ENCODE results near the gene CPED1. TPM values are rescaled to one million over a fixed set of nuclear protein-coding genes. Genes with fewer than 3 reads are reported as not detected.
A peak's percentile ranks its signal among the peaks of the same experiment; 100 is the strongest.

Gene CPED1
- total and polyA plus RNA-seq, 2 donors (not counting 1 experiment from before 2014, with no cell fraction given), result 70.2 to 196 TPM

DNA sequence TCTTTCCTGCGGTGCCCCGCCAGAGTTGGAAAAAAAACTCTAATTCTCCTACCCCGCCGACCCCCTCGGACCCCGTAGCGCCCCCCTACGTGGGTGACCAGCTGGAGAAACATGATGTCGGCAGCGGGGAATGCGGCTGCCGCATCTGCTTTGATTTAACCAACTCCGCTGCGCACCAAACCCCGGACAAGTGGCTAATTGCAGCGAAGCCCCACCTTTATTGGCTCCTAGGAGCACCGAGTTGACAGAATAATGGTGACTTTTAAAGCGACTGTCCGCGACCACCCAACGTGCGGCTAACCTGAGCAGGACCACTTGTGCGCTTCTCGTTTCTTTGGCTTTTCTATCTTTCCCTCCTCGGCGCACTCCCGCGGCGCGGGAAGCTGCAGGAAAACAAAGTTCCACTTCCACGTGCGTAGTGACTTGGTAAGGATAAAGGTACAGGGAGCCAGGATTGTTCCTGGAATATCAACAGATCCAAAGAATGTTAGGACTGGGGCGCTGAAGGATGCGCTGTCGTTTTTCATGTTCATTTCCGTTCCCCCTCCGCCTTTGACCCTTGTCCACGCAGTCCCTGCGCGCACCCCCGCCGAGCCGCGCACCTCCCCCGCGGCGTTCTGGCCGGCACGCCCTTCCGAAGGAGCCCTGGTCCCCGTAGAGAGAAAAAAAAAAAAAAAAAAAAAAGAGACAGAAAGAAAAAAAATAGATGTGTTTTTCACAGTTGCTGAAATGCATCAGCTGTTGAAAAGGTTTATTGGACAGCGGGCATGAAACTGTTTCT lies 341.7 kb downstream of the CPED1 start:
- peak overlapping the region; percentile 65 to 74 (median 70) for H3K4me3 ChIP-seq (replicated peaks in 1 of 4; ENCODE audit: control extremely low read depth in 1 of 4, insufficient read depth in 1 of 4, low read depth in 3 of 4, low read length in 4 of 4)
- TF ChIP-seq, protein P1, sequence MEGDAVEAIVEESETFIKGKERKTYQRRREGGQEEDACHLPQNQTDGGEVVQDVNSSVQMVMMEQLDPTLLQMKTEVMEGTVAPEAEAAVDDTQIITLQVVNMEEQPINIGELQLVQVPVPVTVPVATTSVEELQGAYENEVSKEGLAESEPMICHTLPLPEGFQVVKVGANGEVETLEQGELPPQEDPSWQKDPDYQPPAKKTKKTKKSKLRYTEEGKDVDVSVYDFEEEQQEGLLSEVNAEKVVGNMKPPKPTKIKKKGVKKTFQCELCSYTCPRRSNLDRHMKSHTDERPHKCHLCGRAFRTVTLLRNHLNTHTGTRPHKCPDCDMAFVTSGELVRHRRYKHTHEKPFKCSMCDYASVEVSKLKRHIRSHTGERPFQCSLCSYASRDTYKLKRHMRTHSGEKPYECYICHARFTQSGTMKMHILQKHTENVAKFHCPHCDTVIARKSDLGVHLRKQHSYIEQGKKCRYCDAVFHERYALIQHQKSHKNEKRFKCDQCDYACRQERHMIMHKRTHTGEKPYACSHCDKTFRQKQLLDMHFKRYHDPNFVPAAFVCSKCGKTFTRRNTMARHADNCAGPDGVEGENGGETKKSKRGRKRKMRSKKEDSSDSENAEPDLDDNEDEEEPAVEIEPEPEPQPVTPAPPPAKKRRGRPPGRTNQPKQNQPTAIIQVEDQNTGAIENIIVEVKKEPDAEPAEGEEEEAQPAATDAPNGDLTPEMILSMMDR (conservative IDR thresholded peaks at IDR 0.05 in 1 of 2, IDR thresholded peaks at IDR 0.05 in 1 of 2; ENCODE audit: low read depth in 1 of 2, low read length in 2 of 2), result peak in 1 of 2 donors; percentile 1
- TF ChIP-seq EZH2 (IDR thresholded peaks at IDR 0.05; ENCODE audit: low read length, missing control alignments), result peak; percentile 60
- no peak overlapping the region for H3K9ac ChIP-seq (ENCODE audit: insufficient read depth, low read length)
- no peaks in the 10 kb centered on the region for H3K79me2 ChIP-seq (ENCODE audit: control insufficient read depth, insufficient read depth, low read length)
- no peak overlapping the region for H3K27ac ChIP-seq (ENCODE audit: insufficient read depth, low read length)
- peak overlapping the region; percentile 93 for H3K4me2 ChIP-seq (ENCODE audit: extremely low read depth, insufficient read depth, low read length)
- peak overlapping the region; percentile 89 for H2AFZ ChIP-seq (ENCODE audit: low read length)
- peaks cover 17% of the 10 kb centered on the region for H3K27me3 ChIP-seq (ENCODE audit: control insufficient read depth, insufficient read depth, low read length)
- H3K36me3 ChIP-seq (ENCODE audit: control insufficient read depth, insufficient read depth, low read length), result no peaks in the 10 kb centered on the region
- no peaks in the 10 kb centered on the region for H3K9me3 ChIP-seq (ENCODE audit: control insufficient read depth, insufficient read depth, low read depth, low read length)
- no peak for DNase-seq (ENCODE audit: low read depth in 2 of 2)
- H4K20me1 ChIP-seq (ENCODE audit: control insufficient read depth, extremely low read depth, insufficient read depth, low read length), result no peaks in the 10 kb centered on the region
- H3K4me1 ChIP-seq (ENCODE audit: control insufficient read depth, extremely low read depth, insufficient read depth, low read length), result peaks cover 6% of the 10 kb centered on the region

- Histone ChIP-seq H3K4me2 (ENCODE audit: extremely low read depth, insufficient read depth, low read length) (no peak overlapping the region), H3K9me3 (ENCODE audit: control insufficient read depth, insufficient read depth, low read depth, low read length) (no peaks in the 10 kb centered on the region), H3K27me3 (ENCODE audit: control insufficient read depth, insufficient read depth, low read length) (peaks cover 17% of the 10 kb centered on the region), H3K4me3 (replicated peaks in 1 of 4; ENCODE audit: control extremely low read depth in 1 of 4, insufficient read depth in 1 of 4, low read depth in 3 of 4, low read length in 4 of 4) (no peak overlapping the region), H2AFZ (ENCODE audit: low read length) (no peak overlapping the region), H3K27ac (ENCODE audit: insufficient read depth, low read length) (no peak overlapping the region), H3K9ac (ENCODE audit: insufficient read depth, low read length) (no peak overlapping the region), H3K79me2 (ENCODE audit: control insufficient read depth, insufficient read depth, low read length) (no peaks in the 10 kb centered on the region), H3K36me3 (ENCODE audit: control insufficient read depth, insufficient read depth, low read length) (no peaks in the 10 kb centered on the region), H4K20me1 (ENCODE audit: control insufficient read depth, extremely low read depth, insufficient read depth, low read length) (no peaks in the 10 kb centered on the region), H3K4me1 (ENCODE audit: control insufficient read depth, extremely low read depth, insufficient read depth, low read length) (peaks cover 6% of the 10 kb centered on the region)
- TF ChIP-seq, protein P1 (conservative IDR thresholded peaks at IDR 0.05 in 1 of 2, IDR thresholded peaks at IDR 0.05 in 1 of 2; ENCODE audit: low read depth in 1 of 2, low read length in 2 of 2), result no peak
- TF ChIP-seq EZH2 (IDR thresholded peaks at IDR 0.05; ENCODE audit: low read length, missing control alignments), result no peak
- DNase-seq (ENCODE audit: low read depth in 2 of 2), result no peak
Observed at GRCh38 chr7:121331048-121331447, 342.5 kb downstream of the CPED1 start.

GRCh38 chr7:121331574-121331973 lies 343.1 kb downstream of the CPED1 start:
- H3K9ac ChIP-seq (ENCODE audit: insufficient read depth, low read length), result no peak overlapping the region
- H3K27ac ChIP-seq (ENCODE audit: insufficient read depth, low read length), result no peak overlapping the region
- no peaks in the 10 kb centered on the region for H3K36me3 ChIP-seq (ENCODE audit: control insufficient read depth, insufficient read depth, low read length)
- H3K4me2 ChIP-seq (ENCODE audit: extremely low read depth, insufficient read depth, low read length), result peak overlapping the region; percentile 10
- peaks cover 17% of the 10 kb centered on the region for H3K27me3 ChIP-seq (ENCODE audit: control insufficient read depth, insufficient read depth, low read length)
- no peaks in the 10 kb centered on the region for H3K79me2 ChIP-seq (ENCODE audit: control insufficient read depth, insufficient read depth, low read length)
- H2AFZ ChIP-seq (ENCODE audit: low read length), result no peak overlapping the region
- peaks cover 6% of the 10 kb centered on the region for H3K4me1 ChIP-seq (ENCODE audit: control insufficient read depth, extremely low read depth, insufficient read depth, low read length)
- no peak for DNase-seq (ENCODE audit: low read depth in 2 of 2)
- no peak overlapping the region for H3K4me3 ChIP-seq (replicated peaks in 1 of 4; ENCODE audit: control extremely low read depth in 1 of 4, insufficient read depth in 1 of 4, low read depth in 3 of 4, low read length in 4 of 4)
- H4K20me1 ChIP-seq (ENCODE audit: control insufficient read depth, extremely low read depth, insufficient read depth, low read length), result no peaks in the 10 kb centered on the region
- H3K9me3 ChIP-seq (ENCODE audit: control insufficient read depth, insufficient read depth, low read depth, low read length), result no peaks in the 10 kb centered on the region
- TF ChIP-seq, protein P1 (conservative IDR thresholded peaks at IDR 0.05 in 1 of 2, IDR thresholded peaks at IDR 0.05 in 1 of 2; ENCODE audit: low read depth in 1 of 2, low read length in 2 of 2), result no peak

Data from fibroblast of lung (primary cell).